ENCODE data around the gene ORAI1.
"Not testable (repeated sequence)": the region's sequence is repeated elsewhere in the genome, so short reads cannot be mapped to it uniquely, and the experiment has no call there.

Gene ORAI1

DNA sequence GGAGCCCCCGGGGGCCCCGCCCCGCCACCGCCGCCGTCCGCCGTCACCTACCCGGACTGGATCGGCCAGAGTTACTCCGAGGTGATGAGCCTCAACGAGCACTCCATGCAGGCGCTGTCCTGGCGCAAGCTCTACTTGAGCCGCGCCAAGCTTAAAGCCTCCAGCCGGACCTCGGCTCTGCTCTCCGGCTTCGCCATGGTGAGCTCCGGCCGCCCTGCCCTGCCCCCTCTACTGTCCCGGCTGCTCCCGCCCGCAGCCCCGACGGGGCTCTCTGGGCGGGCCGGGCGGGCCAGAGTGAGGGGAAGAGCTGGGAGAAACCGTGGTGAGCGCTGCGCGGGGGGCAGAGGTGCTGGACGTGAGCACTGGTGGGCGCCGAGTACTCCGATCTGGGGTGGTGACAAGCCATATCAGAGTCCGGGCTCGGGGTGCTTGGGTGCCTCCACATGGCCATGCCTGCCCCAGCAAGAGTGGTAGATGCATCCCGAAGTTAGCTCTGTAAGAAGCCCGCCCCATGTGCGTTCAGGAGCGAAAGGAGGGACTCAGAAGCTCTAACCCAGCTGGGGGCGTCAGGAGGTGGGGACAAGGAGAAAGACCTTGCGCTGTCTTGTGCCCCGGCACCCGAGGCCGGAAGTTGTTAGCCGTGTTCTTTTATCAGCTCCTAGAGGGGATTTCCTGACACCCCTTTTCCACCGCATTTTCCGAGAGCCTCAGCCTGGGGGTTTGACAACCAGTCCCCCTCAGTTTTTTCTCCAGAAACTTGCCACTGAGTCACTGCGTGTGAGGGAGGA, 717 bp downstream of the ORAI1 start:
- peak overlapping the region; percentile 78 for H3K4me3 ChIP-seq (replicated peaks; ENCODE audit: low read depth, low read length)
- TF ChIP-seq CTCF (IDR thresholded peaks at IDR 0.05; ENCODE audit: low read depth, low read length, missing control alignments): no peak
- peak; percentile 29 for DNase-seq (ENCODE audit: extremely low read depth, low read depth)

- TF ChIP-seq CTCF (IDR thresholded peaks at IDR 0.05; ENCODE audit: low read depth, low read length, missing control alignments): no peak
- peak overlapping the region; percentile 78 for H3K4me3 ChIP-seq (replicated peaks; ENCODE audit: low read depth, low read length)
- no peak for DNase-seq (ENCODE audit: extremely low read depth, low read depth)
Measured at GRCh38 chr12:121628037-121628436, 1.7 kb downstream of the ORAI1 start.

DNA sequence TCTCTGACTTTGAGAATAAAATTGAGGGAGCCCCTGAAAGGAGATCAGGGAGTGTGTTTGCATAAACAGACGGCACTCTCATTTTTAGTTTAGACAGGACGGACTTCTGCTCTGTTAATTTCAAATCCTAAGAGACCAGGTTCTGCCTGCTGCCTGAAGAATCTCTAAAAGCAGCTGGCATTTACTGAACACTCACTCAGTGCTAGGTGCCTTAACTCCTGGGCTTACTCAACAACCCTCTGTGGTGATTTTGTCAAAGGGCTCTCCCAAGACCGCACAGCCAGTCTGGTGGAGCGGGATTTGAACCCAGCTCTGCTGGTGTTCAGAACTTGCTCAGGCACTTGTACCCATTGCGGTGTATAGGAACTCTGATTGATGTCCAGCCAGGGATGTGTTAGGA, 2.2 kb downstream of the ORAI1 start:
- H3K4me3 ChIP-seq (replicated peaks; ENCODE audit: low read depth, low read length): peak overlapping the region; percentile 78
- DNase-seq (ENCODE audit: extremely low read depth, low read depth): no peak

DNA sequence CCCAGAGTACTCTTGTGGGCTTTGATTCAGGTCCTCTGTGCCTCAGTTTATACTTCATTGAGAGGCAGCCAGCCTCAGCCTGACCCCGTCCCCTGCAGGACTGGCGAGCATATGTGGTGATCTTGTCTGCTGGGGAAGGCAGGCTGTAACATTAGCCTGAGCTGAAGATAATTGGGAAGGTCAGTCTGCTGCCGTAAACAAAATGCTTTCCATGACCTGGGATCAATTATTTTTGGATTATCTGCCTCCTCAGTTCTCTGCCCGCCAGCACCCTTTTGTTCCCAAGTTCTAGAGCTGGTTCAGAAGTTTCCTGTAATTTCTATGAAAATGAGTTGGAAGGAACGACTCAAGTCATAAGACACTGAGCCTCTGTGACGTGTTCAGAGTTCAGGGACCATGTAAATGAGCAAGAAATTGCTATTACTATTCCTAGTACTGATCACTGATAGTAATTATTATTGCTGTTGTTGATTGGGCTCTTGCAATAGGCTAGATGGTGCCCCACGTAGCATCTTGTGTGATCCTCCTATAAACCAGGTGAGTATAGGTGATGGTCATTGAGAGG, 4.5 kb downstream of the ORAI1 start:
- no peak for DNase-seq (ENCODE audit: extremely low read depth, low read depth)
- no peak for TF ChIP-seq CTCF (IDR thresholded peaks at IDR 0.05; ENCODE audit: low read depth, low read length, missing control alignments)
- H3K4me3 ChIP-seq (replicated peaks; ENCODE audit: low read depth, low read length): no peak overlapping the region

More for the DNA sequence above, 2.2 kb downstream of the ORAI1 start:
- no peak for TF ChIP-seq CTCF (IDR thresholded peaks at IDR 0.05; ENCODE audit: low read depth, low read length, missing control alignments)

DNA sequence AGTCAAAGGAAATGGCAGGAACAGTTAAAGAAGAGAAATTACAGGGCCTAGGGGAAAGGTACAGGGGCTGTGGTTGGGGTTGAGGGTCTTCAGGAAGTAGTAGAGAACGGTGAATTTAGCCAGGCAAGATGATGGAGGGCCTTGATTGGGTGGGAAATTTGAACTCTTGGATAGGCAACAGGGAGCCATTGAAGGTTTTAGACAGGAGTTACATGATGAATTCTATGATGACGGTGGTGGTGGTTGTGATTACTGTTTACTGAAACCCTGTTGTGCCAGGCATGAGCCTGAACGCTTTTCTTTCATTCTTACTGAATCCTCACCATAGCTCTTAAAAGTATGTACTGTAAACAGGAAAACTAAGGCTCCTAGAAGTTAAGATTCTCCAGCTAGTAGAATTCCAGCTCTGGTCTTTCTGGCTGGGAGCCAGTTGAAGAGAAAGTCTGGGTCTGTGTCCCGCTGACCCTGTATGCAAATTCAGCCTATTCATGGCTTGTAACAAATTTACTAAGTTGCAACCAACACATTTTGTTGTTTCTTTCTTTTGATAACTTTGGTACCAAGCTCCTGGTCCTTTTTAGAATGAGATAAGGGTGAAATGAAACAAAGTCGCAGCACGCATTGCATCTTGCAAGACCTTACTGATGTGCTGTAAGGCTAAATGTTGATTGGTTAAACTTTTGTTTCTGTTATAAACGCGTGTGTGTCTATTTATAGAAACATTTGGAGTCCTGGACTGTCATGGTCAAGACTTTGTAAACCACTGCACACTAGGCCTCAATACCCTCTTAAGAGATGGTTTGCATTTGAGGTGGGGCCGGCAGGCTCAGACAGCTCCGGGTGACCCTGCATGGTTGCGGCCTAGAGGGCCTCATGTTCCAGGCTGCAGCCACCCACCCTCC, 6.0 kb downstream of the ORAI1 start:
- no peak overlapping the region for H3K4me3 ChIP-seq (replicated peaks; ENCODE audit: low read depth, low read length)
- DNase-seq (ENCODE audit: extremely low read depth, low read depth): no peak
- TF ChIP-seq CTCF (IDR thresholded peaks at IDR 0.05; ENCODE audit: low read depth, low read length, missing control alignments): no peak

GRCh38 chr12:121633833-121634196, 7.5 kb downstream of the ORAI1 start:
- not testable (repeated sequence) for DNase-seq (ENCODE audit: extremely low read depth, low read depth); H3K4me3 ChIP-seq (replicated peaks; ENCODE audit: low read depth, low read length)

- no peak for TF ChIP-seq CTCF (IDR thresholded peaks at IDR 0.05; ENCODE audit: low read depth, low read length, missing control alignments)
- no peak for DNase-seq (ENCODE audit: extremely low read depth, low read depth)
- no peak overlapping the region for H3K4me3 ChIP-seq (replicated peaks; ENCODE audit: low read depth, low read length)
Measured at GRCh38 chr12:121634836-121635235, 8.5 kb downstream of the ORAI1 start.
